ENCODE data around the gene TSPO.
"Not testable (repeated sequence)": the region's sequence is repeated elsewhere in the genome, so short reads cannot be mapped to it uniquely, and the experiment has no call there.

Gene TSPO

GRCh38 chr22:43151251-43152002 is at the start of gene TSPO:
TSS of gene TSPO (plus strand) at chr22:43151559. CDS start at chr22:43159239, 7,680 bp downstream.
- DNase-seq (ENCODE audit: low spot score), result peak; percentile 85

DNA sequence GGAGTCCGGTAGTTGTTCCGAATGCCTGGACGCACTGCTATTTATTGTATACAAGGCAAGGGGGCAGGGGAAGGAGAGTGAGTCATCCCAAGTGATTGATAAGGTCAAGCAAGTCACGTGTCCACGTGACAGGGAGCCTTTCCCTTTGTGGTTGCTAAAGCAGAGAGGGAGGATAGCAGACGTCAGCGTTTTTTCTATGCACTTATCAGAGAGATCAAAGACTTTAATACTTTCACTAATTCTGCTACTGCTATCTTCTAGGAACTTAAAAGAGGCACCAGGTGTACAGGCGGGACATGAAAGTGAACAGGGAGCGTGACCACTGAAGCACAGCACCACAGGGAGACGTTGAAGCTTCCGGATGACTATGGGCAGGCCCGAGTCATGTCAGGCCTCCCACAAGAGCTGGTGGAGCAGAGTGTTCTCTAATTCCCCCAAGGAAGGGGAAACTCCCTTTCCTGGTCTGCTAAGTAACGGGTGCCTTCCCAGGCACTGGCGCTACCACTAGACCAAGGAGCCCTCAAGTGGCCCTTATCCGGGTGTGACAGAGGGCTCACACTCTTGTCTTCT is 47.2 kb upstream of the TSPO start:
- DNase-seq (ENCODE audit: low spot score), result not testable (repeated sequence)

DNA sequence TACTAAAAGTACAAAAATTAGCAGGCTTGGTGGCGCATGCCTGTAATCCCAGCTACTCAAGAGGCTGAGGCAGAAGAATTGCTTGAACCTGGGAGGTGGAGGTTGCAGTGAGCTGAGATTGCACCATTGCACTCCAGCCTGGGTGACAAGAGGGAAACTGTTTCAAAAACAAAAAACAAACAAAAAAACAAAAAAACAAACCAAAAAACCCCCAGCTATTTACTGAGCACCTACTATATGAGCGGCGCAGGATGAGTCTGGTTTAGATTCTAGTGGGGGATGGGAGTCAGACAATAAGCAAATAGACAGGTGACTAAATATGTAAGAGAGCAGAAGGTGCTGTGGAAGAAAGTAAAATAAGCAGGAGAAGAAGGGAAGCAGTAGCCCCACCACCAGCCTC is 46.4 kb upstream of the TSPO start:
- DNase-seq (ENCODE audit: low spot score), result not testable (repeated sequence)

DNA sequence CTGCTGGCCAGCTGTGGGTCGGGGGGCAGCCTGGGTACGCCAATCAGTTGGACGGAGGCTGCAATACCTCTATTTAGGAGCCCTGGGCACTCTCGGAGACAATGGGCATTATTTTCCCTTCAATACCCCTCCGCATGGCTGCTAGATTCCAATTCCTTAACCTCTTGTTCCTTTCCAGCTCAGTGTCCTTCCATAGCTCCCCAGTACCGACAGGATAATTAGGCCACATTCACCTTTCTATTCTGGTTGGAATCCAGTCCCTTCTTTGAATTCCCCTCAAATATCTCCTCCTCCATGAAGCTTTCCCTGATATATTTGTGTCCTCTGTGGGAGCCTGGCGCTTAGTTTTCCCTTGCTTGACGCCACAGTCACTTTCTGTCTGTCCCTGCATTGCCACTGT is 45.1 kb upstream of the TSPO start:
- DNase-seq (ENCODE audit: low spot score), result no peak

DNA sequence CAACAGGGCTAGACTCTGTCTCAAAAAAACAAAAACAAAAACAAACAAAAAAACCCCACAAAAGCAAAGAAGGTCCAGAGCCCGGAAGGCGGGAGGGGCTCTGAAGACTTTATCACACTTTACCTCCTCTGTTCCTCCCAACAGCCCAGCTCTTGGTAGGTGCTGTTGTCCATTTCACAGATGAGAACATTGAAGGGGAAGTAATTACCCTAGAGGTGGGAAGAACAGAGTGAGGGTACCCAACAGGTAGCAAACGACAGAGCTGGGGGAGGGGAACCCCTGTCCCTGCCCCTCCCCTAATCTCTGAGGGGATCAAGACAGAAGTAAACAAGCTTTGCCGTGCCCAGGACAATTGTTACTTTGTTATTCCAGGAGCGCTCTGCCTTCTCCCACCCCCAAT is 41.8 kb upstream of the TSPO start:
- no peak for DNase-seq (ENCODE audit: low spot score)

DNA sequence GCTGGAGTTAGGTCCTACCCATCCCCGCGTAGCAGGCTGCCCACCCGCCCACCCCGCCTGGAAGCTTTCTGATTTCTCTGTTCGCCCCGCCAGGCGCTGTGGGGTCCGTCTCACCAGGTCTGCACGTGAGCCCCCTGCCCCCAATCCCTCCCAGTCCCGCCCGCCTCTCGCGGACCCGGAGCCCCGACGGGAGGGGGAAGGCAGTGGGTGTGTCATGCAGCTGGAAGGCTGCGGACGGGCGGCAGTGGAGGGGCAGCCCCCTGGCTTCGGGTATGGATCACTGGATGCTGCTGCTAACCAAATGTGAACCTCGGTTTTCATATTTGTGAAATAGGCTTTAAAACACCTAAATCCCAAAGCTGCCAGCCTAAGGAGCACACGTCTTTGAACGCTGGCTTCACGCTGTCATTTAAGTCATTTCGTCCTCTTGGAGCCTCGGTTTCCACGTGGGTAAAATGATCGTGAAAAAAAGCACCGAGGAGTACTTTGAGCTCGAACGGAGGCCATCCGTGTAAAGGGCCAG is 41.4 kb upstream of the TSPO start:
- DNase-seq (ENCODE audit: low spot score), result no peak

DNA sequence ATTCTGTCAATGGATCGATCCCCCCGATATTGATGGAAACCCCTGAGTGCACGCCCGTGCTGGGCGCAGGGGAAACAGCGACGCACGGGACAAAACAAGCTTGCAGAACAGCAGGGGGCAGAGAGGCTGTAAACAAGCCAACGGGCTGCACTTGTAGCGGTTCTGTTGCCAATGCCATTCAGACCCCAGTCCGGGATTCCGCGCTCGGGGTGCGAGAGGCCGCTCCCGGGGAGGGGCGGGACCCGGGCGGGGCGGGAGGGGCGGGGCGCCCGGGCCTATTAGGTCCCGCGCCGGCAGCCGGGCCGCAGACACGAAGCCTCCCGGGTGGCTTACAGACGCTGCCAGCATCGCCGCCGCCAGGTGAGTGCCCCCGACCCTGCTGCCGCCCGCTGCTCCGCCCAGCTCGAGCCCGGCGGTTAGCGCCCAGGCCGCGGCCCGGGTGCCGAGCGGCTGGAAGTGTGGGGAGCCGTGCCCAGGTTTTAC is 40.9 kb upstream of the TSPO start, which contains the start of gene BIK:
Gene BIK, plus strand, starts transcription at position 307 of the 483 bp plus-strand sequence. CDS start 13,273 bp downstream, outside the sequence.
- DNase-seq (ENCODE audit: low spot score), result no peak

DNA sequence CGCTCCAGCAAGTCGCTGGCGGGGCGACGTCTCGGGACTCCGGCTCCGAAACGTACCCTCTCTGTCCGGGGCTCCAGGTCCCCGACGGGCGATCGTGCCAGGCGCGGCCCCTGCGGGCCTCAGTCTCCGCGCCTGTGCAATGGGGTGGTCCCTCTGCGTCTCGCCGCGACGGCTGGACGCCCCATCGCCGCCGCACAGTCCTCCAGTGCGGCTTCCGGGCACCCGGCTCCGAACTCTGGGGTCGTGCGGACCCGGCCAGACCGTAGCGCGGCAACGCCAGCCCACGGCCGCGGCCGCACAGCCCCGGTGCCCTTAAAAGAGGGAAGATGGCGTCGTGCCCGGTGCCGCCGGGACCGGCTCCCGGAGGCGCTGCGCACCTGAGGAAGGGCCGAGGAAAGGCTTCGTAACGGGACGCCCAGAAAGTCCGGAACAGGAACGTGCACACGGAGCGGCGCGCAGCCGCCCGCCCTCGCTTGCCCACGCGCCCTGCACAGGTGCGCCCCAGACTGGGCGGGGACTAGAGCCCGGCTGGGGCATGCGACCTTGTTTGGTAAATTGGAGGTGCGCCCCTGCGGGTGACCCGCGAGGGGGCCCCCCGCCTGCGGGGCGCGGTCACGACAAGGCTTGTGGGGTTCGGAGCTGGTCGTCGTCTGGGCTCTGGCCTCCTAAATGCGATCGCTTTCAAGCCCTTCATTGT is 40.3 kb upstream of the TSPO start:
- DNase-seq (ENCODE audit: low spot score), result no peak

DNA sequence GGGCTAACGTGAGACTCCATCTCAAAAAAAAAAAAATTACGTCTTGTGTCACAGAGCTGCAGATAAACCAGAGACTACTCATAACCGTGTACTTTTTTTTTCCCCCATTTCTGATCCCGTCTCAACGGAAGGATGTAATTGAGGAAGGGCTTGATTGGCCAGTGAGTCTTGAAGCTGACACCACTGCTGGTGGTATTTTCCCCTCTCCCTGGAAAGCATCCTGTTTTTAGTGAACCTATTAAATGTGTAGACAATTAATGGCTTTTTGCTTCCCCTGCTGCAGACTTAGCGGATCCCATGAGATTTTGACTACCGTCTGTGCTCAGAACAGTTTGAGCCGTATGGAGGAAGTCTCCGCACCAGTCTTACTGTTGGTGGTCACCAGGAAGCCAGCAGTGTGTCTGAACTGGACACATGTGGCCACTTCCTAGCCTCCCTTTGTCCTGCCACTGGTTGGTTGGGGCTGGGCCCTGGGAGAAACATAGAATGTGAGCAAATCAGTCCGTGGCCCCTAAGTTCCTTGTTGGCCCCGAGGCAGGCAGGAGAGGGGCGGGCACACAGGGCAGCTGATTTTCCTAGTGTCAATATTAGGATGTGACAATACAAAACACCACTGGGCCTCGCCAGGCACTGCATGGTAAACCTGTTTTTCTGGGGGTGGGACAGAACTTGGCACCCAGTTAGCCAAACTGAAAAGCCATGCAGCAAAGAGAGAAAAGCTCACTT is 37.7 kb upstream of the TSPO start:
- no peak for DNase-seq (ENCODE audit: low spot score)

- DNase-seq (ENCODE audit: low spot score), result no peak
These were observed 36.4 kb upstream of the TSPO start for GRCh38 chr22:43114958-43115357.

- DNase-seq (ENCODE audit: low spot score), result no peak
These were observed 34.4 kb upstream of the TSPO start for GRCh38 chr22:43116932-43117331.

DNA sequence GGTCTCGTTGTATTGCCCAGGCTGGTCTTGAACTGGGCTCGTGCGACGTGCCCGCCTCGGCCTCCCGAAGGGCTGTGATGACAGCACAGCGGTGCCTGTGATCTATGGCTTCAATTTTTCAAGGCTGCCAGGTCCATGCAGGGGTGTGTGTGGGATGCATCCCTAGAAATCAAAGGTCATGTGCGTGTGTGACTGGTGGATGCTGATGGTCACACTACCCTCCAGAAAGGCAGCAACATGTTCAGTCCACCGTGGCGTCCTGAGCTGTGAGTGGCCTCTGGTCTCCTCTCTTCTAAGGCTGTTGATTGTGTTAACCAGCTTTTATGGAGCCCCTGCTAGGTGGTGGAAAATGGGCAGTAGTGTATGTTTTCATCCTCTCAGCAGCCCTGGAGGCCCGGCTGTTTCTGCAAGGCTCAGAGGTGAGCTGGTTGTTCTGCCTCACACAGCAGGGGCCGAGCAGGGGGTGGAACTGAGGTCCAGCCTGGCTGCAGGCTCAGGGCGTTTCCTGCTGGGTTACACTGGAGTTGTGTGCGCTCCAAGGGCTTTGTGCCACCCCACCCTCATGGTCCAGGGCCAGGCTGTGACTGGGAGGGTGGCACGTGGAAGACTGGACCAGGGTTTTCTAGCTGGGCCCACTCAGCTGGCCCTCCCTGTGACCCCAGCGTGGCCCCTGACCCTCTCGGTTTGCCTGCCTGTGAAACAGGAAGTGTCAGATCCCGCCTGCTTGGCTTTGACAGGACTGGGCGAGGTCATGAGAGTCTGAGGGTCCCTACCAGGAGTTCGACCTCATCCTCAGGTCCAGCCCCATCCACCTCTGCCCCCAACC is 33.1 kb upstream of the TSPO start:
- no peak for DNase-seq (ENCODE audit: low spot score)

- no peak for DNase-seq (ENCODE audit: low spot score)
These were observed 32.4 kb upstream of the TSPO start for GRCh38 chr22:43118953-43119458.

DNA sequence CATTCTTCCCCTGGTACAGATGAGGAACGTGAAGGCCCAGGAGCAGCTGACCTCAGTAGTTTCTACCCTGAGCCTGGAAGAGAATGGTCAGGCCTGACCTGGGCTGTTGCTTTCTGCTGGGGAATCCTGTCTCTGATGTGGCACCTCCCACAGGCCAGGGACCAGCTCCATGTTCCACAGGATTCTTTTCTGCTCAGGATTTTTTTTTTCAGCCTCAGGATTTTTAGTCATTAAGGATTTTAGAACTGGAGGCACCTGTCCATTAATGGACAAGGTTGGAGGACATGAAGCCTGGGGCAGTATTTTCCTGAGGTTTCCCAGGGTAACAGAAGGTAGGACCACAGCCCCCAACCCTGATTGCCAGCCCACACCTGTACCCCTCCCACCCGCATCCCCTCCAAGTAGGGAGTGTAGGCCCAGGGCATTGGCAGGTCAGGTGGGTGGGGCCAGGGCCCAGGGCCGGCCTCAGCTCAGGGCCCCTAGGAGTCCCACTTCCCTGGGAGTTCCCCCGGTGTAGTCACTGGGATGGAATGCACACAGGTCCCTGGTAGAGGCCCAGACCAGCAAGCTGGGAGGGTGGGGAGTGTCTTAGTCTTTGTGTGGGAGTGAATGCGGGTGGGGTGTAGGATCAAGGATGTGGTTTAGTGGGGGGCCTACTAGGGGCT is 24.7 kb upstream of the TSPO start:
- peak; percentile 99 for DNase-seq (ENCODE audit: low spot score)

GRCh38 chr22:43127166-43127908 is 24.0 kb upstream of the TSPO start:
- DNase-seq (ENCODE audit: low spot score), result no peak

DNA sequence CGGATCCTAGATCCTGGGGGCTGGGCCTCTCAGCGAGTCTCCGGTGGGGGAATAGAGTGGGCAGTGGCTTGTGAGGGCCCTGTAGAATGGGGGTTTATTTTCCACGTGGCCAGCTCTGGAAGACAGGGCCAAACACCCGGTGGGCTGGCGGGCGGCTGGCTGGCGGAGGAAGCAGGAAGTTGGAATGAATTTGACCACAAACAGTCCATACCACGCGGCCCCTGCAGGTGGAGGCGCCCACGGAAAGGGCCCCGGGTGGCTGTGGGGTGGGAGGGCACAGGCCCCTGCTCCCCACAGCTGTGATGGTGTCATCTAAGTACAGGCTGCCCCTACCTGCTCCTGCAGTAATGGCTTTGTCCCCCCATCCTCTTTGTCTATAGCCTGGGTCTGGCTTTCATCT is 23.2 kb upstream of the TSPO start:
- no peak for DNase-seq (ENCODE audit: low spot score)

GRCh38 chr22:43128928-43129424 is 22.4 kb upstream of the TSPO start:
- DNase-seq (ENCODE audit: low spot score), result no peak

DNA sequence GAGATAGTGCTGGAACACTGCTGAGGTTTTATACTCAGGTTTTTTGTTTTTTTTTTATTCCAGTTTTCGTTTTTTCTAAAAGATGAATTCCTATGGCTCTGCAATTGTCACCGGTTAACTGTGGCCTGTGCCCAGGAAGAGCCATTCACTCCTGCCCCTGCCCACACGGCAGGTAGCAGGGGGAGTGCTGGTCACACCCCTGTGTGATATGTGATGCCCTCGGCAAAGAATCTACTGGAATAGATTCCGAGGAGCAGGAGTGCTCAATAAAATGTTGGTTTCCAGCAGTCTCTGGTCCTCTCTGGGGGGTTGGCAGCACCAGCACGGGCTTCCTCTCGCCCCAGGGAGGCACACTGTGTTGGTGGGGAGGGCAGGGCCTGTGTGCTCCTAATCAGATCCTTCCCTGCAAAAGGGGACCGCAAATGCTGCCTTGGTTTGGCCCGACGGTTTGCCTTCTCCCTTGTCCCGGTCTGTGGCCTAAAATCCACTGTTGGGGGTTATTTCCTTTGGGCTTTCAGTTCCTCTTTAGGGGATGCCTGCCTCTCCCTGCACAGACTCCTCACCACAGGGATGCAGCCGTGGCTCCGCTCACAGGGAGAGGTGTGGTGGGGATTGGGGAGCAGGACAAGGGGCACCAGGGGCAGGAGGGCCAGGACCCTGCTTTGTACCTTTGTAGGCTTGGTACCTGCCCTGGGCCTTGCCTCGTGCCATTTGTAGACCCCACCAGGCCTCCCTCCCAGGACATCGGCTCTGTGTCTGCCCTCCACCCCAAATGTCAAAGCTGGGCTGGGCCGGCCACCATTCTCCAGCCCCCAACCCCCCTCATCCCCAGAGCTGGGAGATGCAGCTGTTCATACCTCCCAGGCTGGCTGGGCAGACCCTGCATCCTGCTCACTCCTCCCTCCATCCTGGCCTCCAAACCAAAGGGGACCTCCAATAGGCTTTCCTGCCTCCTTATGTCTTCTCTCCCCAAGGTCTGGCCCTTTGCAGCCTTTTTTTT is 21.6 kb upstream of the TSPO start:
- no peak for DNase-seq (ENCODE audit: low spot score)

Measured in hepatic stellate cell (primary cell).